Measurements from ENCODE around the gene ST3GAL3. TPM values are rescaled to one million over a fixed set of nuclear protein-coding genes. Genes with fewer than 3 reads are reported as not detected.

Gene ST3GAL3
- total and polyA plus RNA-seq, 2 donors (not counting 3 experiments of a cell fraction or from before 2014, with no cell fraction given): 14.3 to 35.8 TPM

DNA sequence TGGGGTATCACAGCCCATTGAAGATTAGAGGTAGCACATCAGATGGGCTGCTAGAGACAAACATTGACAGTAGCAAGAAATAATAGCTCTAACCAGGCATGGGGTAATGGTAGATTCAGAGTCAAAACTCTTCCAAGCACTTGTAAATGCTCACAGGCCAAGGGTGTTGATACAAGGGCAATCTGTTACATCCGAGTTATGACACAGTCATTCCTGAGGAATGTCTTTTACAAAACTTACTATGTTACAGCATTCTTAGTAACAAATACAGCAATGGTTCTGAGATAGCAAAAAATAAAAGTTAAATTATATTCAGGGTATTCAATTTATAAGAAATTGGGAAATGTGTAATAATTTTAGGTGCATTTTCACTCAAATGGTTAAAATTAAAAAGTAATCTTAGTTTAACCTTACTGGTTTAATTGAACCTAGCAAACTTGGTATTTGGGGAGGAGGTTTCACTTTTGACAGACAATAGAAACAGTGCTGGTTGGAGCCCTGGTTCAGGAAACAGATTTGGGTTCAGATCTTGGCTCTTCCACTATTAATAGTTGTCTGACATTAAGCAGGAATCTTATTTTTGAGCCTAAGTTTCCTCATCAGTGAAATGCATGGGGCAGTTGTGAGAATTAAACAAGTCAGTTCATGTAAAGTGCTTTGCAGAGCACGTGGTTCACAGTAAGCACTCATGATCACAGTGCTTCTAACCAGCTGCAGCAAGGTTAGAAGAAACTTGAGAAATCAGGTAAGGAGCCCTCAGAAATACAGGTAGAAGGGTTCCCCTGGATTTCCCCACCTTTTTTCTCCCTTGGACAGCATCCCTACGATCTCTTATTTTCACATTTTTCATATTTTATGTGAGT lies 4.4 kb downstream of the ST3GAL3 start:
- no peaks in the 10 kb centered on the region for H3K36me3 ChIP-seq (ENCODE audit: control insufficient read depth in 2 of 2, extremely low read depth in 1 of 2, insufficient read depth in 2 of 2, low read length in 2 of 2)
- peak overlapping the region in 1 of 3 experiments; percentile 44 for H3K4me3 ChIP-seq (replicated peaks in 1 of 3; ENCODE audit: insufficient read depth in 1 of 3, low read depth in 1 of 3, low read length in 3 of 3)
- peak overlapping the region; percentile 55 for H3K9ac ChIP-seq (replicated peaks; ENCODE audit: extremely low read depth, insufficient read depth, low read length)
- peak overlapping the region; percentile 80 for H3K4me2 ChIP-seq (ENCODE audit: insufficient read depth, low read length)
- peaks cover 43% of the 10 kb centered on the region for H3K4me1 ChIP-seq (ENCODE audit: control insufficient read depth, extremely low read depth, insufficient read depth, low read length)
- DNase-seq (ENCODE audit: low read depth, low spot score): peak; percentile 66
- no peaks in the 10 kb centered on the region for H3K27me3 ChIP-seq (ENCODE audit: control insufficient read depth in 2 of 2, insufficient read depth in 2 of 2, low read length in 2 of 2)
- H3K9me3 ChIP-seq (replicated peaks; ENCODE audit: control insufficient read depth, insufficient read depth, low read length): no peaks in the 10 kb centered on the region
- no peaks in the 10 kb centered on the region for H3K9me1 ChIP-seq (replicated peaks; ENCODE audit: control insufficient read depth, extremely low read depth, insufficient read depth, low read length)
- no peak for TF ChIP-seq EZH2 (IDR thresholded peaks at IDR 0.05; ENCODE audit: borderline replicate concordance, low read depth, low read length, severe bottlenecking)
- no peak for TF ChIP-seq GATA2 (IDR thresholded peaks at IDR 0.05; ENCODE audit: insufficient read depth, insufficient read length, low read depth, low read length)
- TF ChIP-seq POLR2AphosphoS5 (IDR thresholded peaks at IDR 0.05; ENCODE audit: insufficient read depth, low read depth, low read length): peak; percentile 3
- TF ChIP-seq, protein P1, sequence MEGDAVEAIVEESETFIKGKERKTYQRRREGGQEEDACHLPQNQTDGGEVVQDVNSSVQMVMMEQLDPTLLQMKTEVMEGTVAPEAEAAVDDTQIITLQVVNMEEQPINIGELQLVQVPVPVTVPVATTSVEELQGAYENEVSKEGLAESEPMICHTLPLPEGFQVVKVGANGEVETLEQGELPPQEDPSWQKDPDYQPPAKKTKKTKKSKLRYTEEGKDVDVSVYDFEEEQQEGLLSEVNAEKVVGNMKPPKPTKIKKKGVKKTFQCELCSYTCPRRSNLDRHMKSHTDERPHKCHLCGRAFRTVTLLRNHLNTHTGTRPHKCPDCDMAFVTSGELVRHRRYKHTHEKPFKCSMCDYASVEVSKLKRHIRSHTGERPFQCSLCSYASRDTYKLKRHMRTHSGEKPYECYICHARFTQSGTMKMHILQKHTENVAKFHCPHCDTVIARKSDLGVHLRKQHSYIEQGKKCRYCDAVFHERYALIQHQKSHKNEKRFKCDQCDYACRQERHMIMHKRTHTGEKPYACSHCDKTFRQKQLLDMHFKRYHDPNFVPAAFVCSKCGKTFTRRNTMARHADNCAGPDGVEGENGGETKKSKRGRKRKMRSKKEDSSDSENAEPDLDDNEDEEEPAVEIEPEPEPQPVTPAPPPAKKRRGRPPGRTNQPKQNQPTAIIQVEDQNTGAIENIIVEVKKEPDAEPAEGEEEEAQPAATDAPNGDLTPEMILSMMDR (IDR thresholded peaks at IDR 0.05; ENCODE audit: extremely low read depth in 1 of 2, insufficient read depth in 1 of 2, low read depth in 1 of 2, low read length in 2 of 2): no peak
- peak; percentile 53 for TF ChIP-seq FOS (IDR thresholded peaks at IDR 0.05; ENCODE audit: borderline replicate concordance, insufficient read depth, low read length)
- no peak for TF ChIP-seq POLR2A (IDR thresholded peaks at IDR 0.05; ENCODE audit: low read depth, low read length)
- no peak for TF ChIP-seq MYC (IDR thresholded peaks at IDR 0.05; ENCODE audit: low read depth, low read length)
- TF ChIP-seq MAX (IDR thresholded peaks at IDR 0.05; ENCODE audit: insufficient read depth, insufficient read length): peak; percentile 51
- peak; percentile 87 for TF ChIP-seq JUN (IDR thresholded peaks at IDR 0.05; ENCODE audit: borderline replicate concordance, insufficient read depth, insufficient read length, low read depth)
- intact Hi-C loops (cut with micrococcal nuclease) (loop anchor here (1.0 to 5.0 kb wide), 4 partner anchors 235 to 504 kb away; partner anchors contain the start of gene IPO13), dilution Hi-C loops (cut with MboI; ENCODE audit: extremely low pct_ligation_motif_present, low sequenced_read_pairs) (no loop called here)
- ChIA-PET CTCF (interaction anchor here (0.6 to 1.6 kb wide), 5 partner anchors 52 to 325 kb away, joined by 3 to 9 read pairs (median 3); partner anchors contain the start of gene KDM4A), POLR2A (interaction anchor here (1.8 kb wide), 1 partner anchor 62 kb away, joined by 7 read pairs; the partner anchor contains the start of gene KDM4A)
- H3K27ac ChIP-seq (ENCODE audit: insufficient read depth, low read depth, low read length): peak overlapping the region; percentile 93
- H3K79me2 ChIP-seq (ENCODE audit: control insufficient read depth, insufficient read depth, low read length): peaks cover 53% of the 10 kb centered on the region
- BruUV-seq (replicated peaks): no TSS peak
- peak; percentile 85 for FAIRE-seq
- H4K20me1 ChIP-seq (replicated peaks; ENCODE audit: control insufficient read depth, extremely low read depth, insufficient read depth, low read length): no peaks in the 10 kb centered on the region
- H2AFZ ChIP-seq (ENCODE audit: low read depth, low read length): no peak overlapping the region
